Measurements from ENCODE around the gene TNFRSF11A.

DNA sequence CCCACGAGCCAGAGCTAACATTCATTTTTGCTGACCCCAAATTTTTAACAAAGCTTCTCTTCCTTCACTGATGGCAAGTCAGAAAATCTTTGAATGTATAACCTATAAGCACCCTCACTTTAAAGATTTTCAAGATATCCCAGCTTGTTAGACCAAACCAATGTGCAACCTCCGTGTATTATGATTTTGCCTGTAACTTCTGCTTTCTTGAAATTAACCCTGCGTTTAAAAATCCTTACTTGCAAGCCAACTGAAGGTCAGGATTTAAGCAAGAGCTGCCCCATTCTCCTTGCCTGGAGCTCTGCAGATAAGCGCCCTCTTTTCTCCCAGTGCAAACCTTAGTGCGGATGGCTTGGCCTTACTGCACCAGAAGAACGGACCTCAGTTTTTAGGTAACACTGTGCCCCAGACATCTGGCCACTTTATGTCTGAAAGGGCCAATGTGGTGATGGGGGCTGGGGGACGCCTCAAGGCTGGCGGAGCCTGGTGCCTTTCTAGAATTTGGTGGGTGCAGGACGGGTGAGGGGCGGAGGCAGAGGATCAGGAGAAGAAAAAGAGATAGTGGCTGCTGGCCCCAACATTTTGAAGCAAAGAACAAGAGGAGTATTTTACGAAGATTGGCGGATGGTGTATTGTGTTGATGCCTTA lies 805 bp upstream of the TNFRSF11A start:
- TF ChIP-seq, protein P1, sequence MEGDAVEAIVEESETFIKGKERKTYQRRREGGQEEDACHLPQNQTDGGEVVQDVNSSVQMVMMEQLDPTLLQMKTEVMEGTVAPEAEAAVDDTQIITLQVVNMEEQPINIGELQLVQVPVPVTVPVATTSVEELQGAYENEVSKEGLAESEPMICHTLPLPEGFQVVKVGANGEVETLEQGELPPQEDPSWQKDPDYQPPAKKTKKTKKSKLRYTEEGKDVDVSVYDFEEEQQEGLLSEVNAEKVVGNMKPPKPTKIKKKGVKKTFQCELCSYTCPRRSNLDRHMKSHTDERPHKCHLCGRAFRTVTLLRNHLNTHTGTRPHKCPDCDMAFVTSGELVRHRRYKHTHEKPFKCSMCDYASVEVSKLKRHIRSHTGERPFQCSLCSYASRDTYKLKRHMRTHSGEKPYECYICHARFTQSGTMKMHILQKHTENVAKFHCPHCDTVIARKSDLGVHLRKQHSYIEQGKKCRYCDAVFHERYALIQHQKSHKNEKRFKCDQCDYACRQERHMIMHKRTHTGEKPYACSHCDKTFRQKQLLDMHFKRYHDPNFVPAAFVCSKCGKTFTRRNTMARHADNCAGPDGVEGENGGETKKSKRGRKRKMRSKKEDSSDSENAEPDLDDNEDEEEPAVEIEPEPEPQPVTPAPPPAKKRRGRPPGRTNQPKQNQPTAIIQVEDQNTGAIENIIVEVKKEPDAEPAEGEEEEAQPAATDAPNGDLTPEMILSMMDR (IDR thresholded peaks at IDR 0.05), result no peak
- no peak for TF ChIP-seq POLR2A (IDR thresholded peaks at IDR 0.05)
- no peak for TF ChIP-seq POLR2AphosphoS5 (IDR thresholded peaks at IDR 0.05)
